Activated naive CD4-positive, alpha-beta T cell treated with anti-CD3 and anti-CD28 coated beads, Interleukin-2, amount 50 U/mL, for 24 hours (primary cell): ENCODE measurements around the gene ME3.

Experiments used
- H3K27ac Mint-ChIP-seq: one replicate; pipeline ENCODE4 v1.8.0; 2021; ENCODE audit warnings: mild to moderate bottlenecking, mixed read lengths
- H3K27me3 Mint-ChIP-seq: one replicate; pipeline ENCODE4 v1.8.0; 2021; ENCODE audit warnings: mixed read lengths
- H3K36me3 Mint-ChIP-seq: one replicate; pipeline ENCODE4 v1.8.0; 2021; ENCODE audit warnings: mixed read lengths
- H3K4me1 Mint-ChIP-seq: one replicate; pipeline ENCODE4 v1.8.0; 2021; ENCODE audit warnings: mixed read lengths
- H3K4me3 Mint-ChIP-seq: one replicate; pipeline ENCODE4 v1.8.0; 2021; ENCODE audit warnings: mild to moderate bottlenecking, mixed read lengths
- H3K9me3 Mint-ChIP-seq: one replicate; pipeline ENCODE4 v1.8.0; 2021; ENCODE audit warnings: mixed read lengths

ME3 gene

DNA sequence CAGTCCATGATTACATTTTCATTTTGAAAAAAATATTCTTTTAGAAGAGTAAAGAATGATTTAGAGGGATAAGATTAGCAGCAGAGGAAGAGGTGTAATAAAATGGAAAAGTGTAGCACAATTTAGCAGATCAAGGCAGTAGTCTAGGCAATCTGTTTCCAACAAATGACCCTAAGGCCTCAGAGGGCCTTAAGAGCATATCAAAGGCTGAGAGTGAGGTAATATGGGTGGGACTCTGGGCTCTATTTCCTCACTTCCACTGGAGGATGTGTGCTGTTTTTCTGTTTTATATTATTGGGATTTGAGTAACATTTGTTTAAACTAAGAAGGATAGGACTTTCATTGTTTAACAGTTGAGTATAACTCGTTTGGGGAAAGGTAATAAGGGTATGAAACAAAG is 269.0 kb downstream of the ME3 start:
- Mint-ChIP-seq H3K27me3 (no peaks in the 10 kb centered on the region), H3K9me3 (no peaks in the 10 kb centered on the region)

DNA sequence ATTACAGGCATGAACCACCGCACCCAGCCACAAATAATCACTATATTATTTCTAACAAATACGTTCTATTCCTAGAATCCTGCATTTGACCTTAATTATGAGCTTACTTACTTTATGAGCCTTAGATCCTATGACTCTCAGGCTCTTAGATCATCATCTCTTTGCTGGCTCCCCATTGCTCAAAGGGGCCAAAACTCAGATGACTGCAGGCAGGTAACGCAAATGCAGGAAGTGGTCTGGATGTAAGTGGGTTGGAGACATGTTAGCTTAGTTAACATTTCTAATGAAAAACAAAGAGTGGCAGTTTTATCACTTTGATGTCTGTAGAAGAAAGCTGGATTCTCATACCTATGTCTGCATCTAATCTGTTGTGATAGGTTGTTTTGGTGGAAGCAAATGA is 274.3 kb downstream of the ME3 start:
- peaks cover 2% of the 10 kb centered on the region for H3K36me3 Mint-ChIP-seq
- no peak overlapping the region for H3K27ac Mint-ChIP-seq
- no peaks in the 10 kb centered on the region for H3K4me1 Mint-ChIP-seq
- no peaks in the 10 kb centered on the region for H3K27me3 Mint-ChIP-seq
- no peaks in the 10 kb centered on the region for H3K9me3 Mint-ChIP-seq
- H3K4me3 Mint-ChIP-seq: no peak overlapping the region

More for the DNA sequence above, 269.0 kb downstream of the ME3 start:
- Mint-ChIP-seq H3K27ac (no peak overlapping the region), H3K4me1 (no peaks in the 10 kb centered on the region), H3K4me3 (no peak overlapping the region), H3K36me3 (peaks cover 4% of the 10 kb centered on the region)

DNA sequence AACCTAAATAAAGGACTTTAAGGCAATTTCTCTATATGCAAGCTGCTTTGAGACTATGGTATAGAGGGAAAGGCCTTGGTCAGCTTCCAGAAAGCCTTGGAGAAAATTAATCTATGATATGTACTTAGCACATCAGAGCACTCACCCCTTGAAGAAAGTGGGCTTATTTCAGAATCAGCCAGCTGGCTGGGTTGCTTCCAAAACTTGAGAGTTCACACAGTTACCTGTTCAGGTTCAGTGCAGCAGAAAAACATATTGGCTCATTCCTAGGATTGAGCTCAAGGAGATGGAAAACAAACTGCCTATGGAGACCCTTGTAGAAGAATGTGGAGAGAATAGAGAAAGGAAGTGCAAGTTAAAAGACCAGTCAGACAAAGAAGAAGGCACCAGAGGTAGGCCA is 275.1 kb downstream of the ME3 start:
- H3K36me3 Mint-ChIP-seq: peaks cover 2% of the 10 kb centered on the region
- H3K9me3 Mint-ChIP-seq: no peaks in the 10 kb centered on the region
- no peak overlapping the region for H3K4me3 Mint-ChIP-seq
- H3K4me1 Mint-ChIP-seq: no peaks in the 10 kb centered on the region
- H3K27me3 Mint-ChIP-seq: no peaks in the 10 kb centered on the region
- H3K27ac Mint-ChIP-seq: no peak overlapping the region

DNA sequence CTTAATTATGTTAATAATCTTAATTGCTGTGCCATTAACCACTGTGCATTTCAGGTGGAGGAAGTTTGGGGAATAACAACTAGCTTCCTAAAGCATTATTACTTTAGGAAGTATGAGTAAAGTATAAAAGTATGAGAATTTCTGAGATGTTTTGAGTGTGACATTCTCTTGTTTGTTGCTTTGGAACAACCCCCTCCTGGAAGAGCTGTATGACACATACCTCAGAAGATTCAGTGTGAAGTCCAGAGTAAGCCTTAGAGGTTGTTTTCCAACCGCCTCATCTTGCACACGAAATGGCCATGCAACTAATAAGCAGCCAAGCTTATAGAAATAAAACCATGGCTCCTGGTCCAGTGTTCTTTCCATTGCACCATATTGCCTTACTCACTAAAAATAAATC is 276.0 kb downstream of the ME3 start:
- Mint-ChIP-seq H3K4me3 (no peak overlapping the region), H3K36me3 (peaks cover 2% of the 10 kb centered on the region), H3K9me3 (no peaks in the 10 kb centered on the region)

DNA sequence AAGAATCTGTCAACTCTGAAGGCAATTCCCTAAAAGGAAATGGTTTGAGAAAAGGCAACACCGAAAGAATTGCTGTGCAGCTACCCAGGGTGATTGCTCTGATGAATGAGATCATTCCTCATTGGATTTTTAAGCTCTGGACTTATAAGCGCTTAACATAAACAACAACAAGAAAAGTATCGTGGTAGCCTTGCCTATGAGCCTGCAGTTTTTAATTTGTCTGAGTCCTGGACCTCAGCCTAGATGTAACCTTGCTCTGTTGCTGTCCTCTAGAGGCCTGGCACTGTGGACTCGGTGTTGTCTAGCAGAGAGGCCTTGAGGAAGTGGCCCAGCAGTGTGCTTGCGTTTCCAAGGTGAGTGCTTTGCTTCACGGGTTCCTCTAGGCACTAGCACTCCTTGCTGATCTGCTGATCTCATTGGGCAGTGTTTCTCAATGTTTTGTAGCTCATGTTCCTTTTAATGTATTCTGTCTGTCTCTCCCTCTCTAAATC is 277.3 kb downstream of the ME3 start:
- Mint-ChIP-seq H3K4me1 (no peaks in the 10 kb centered on the region), H3K36me3 (no peaks in the 10 kb centered on the region), H3K4me3 (no peak overlapping the region), H3K27me3 (no peaks in the 10 kb centered on the region), H3K9me3 (no peaks in the 10 kb centered on the region), H3K27ac (no peak overlapping the region)

More for the DNA sequence above, 276.0 kb downstream of the ME3 start:
- H3K27me3 Mint-ChIP-seq: no peaks in the 10 kb centered on the region
- no peak overlapping the region for H3K27ac Mint-ChIP-seq
- no peaks in the 10 kb centered on the region for H3K4me1 Mint-ChIP-seq
